Upper lobe of left lung (tissue), 6 donors: ENCODE results near the gene EPHB1. TPM values are rescaled to one million over a fixed set of nuclear protein-coding genes. Genes with fewer than 3 reads are reported as not detected.

Experiments used
- ATAC-seq, 2 donors: fragments of 200-7000 bp; cut with Tn5 transposase; one replicate each; pipeline ENCODE4 v1.9.1; 2022; ENCODE audit warnings: mild to moderate bottlenecking in 2 of 2, moderate library complexity in 2 of 2; ENCODE audit not compliant: low FRiP score in 2 of 2
- DNase-seq, 2 donors: peaks; one replicate each; pipeline ENCODE4 v3.0.0-alpha.2; 2019 to 2020
- H3K27ac ChIP-seq, 4 donors: fragments of 200-600 bp; sonication (generic); one replicate each; pipeline ENCODE4 v1.5.1; 2016 to 2019
- H3K27me3 ChIP-seq, 4 donors: fragments of 200-600 bp; sonication (generic); one replicate each; pipeline ENCODE4 v1.5.1; 2017 to 2019
- H3K36me3 ChIP-seq, 4 donors: fragments of 200-600 bp; sonication (generic); one replicate each; pipeline ENCODE4 v1.5.1; 2016 to 2019
- H3K4me1 ChIP-seq, 4 donors: fragments of 200-600 bp; sonication (generic); one replicate each; pipeline ENCODE4 v1.5.1; 2018 to 2019
- H3K4me3 ChIP-seq, 4 donors: fragments of 200-600 bp; sonication (generic); one replicate each; pipeline ENCODE4 v1.5.1; 2017 to 2019; ENCODE audit warnings: mild to moderate bottlenecking in 2 of 4, moderate library complexity in 1 of 4
- H3K9me3 ChIP-seq, 4 donors: fragments of 200-600 bp; sonication (generic); one replicate each; pipeline ENCODE4 v1.5.1; 2018 to 2019
- CTCF ChIP-seq, 6 experiments: fragments of 450-650 bp in 4 of 6; fragments of 200-600 bp in 2 of 6; sonication (generic) in 2 of 6; IDR thresholded peaks; one replicate each; pipeline ENCODE4 v1.5.1; 2016 to 2019; ENCODE audit warnings: antibody characterized with exemption in 6 of 6
- EP300 ChIP-seq, 4 donors: sonication (generic); formaldehyde crosslinking; IDR thresholded peaks; one replicate each; pipeline ENCODE4 v1.5.1; 2017; ENCODE audit warnings: antibody characterized with exemption in 4 of 4, control low read depth in 2 of 4
- POLR2A ChIP-seq, 4 donors: fragments of 450-650 bp; IDR thresholded peaks; one replicate each; pipeline ENCODE4 v1.5.1; 2016 to 2017; ENCODE audit warnings: antibody characterized with exemption in 4 of 4, mild to moderate bottlenecking in 2 of 4
- POLR2AphosphoS5 ChIP-seq, 2 donors: sonication (generic); formaldehyde crosslinking; IDR thresholded peaks; one replicate each; pipeline ENCODE4 v1.5.1; 2017; ENCODE audit warnings: antibody characterized with exemption in 2 of 2
- WGBS, 2 donors: methylation state at CpG; one replicate each; pipeline ENCODE4 v1.1.5; 2017 to 2018; 5-methylcytosine and 5-hydroxymethylcytosine counted together
- total RNA-seq, 6 donors: library from RNA; depleted of rRNA in 4 of 6; stranded (reverse); fragments of >200 nt in 4 of 6; gene quantifications; one replicate each; pipeline versions ENCODE4 v1.1.0 to v1.2.1, GENCODE V29; 2016 to 2021
- donor health status: DM: no; HTN: no; CAD: no; lungs with moderate emphysema.
- donor health status: DM: no; HTN: yes; CAD: no; lungs with severe emphysema.

The EPHB1 gene
- total RNA-seq, 6 donors from 2014 or later: 1.3 to 14.6 (median 2.4) TPM; not detected in 1

- Histone ChIP-seq H3K4me3 (no peak overlapping the region), H3K4me1 (no peaks in the 10 kb centered on the region), H3K27ac (no peak overlapping the region), H3K9me3 (no peaks in the 10 kb centered on the region), H3K27me3 (no peaks in the 10 kb centered on the region), H3K36me3 (no peaks in the 10 kb centered on the region)
- WGBS, 2 donors: 83 to 87% methylated on average over 8 of the region's 8 CpGs
- DNase-seq (no peak), ATAC-seq (no peak)
- TF ChIP-seq POLR2A (IDR thresholded peaks at IDR 0.05) (no peak), CTCF (IDR thresholded peaks at IDR 0.05) (no peak), POLR2AphosphoS5 (IDR thresholded peaks at IDR 0.05) (no peak)
Measured at GRCh38 chr3:135133905-135134683, 339.0 kb downstream of the EPHB1 start.

- Histone ChIP-seq H3K36me3 (no peaks in the 10 kb centered on the region), H3K9me3 (no peaks in the 10 kb centered on the region), H3K27ac (no peak overlapping the region), H3K4me1 (no peaks in the 10 kb centered on the region), H3K27me3 (no peaks in the 10 kb centered on the region), H3K4me3 (no peak overlapping the region)
- TF ChIP-seq POLR2A (IDR thresholded peaks at IDR 0.05) (no peak), CTCF (IDR thresholded peaks at IDR 0.05) (no peak), EP300 (IDR thresholded peaks at IDR 0.05) (no peak), POLR2AphosphoS5 (IDR thresholded peaks at IDR 0.05) (no peak)
- DNase-seq (no peak), ATAC-seq (no peak)
- WGBS, 2 donors: 55 to 73% methylated on average over 3 of the region's 3 CpGs
Measured at GRCh38 chr3:135134684-135135075, 339.6 kb downstream of the EPHB1 start.

GRCh38 chr3:135135445-135135844 is 340.4 kb downstream of the EPHB1 start:
- H3K4me1 ChIP-seq: no peaks in the 10 kb centered on the region
- no peak overlapping the region for H3K4me3 ChIP-seq
- no peak for DNase-seq
- no peak overlapping the region for H3K27ac ChIP-seq
- H3K9me3 ChIP-seq: no peaks in the 10 kb centered on the region
- 72 to 77% methylated on average over 1 of the region's 1 CpG for WGBS, 2 donors
- TF ChIP-seq POLR2AphosphoS5 (IDR thresholded peaks at IDR 0.05) (no peak), EP300 (IDR thresholded peaks at IDR 0.05) (no peak), CTCF (IDR thresholded peaks at IDR 0.05) (no peak)
- H3K36me3 ChIP-seq: no peaks in the 10 kb centered on the region
- ATAC-seq: no peak
- H3K27me3 ChIP-seq: no peaks in the 10 kb centered on the region

GRCh38 chr3:135136361-135137100 is 341.5 kb downstream of the EPHB1 start:
- Histone ChIP-seq H3K36me3 (no peaks in the 10 kb centered on the region), H3K4me1 (no peaks in the 10 kb centered on the region), H3K27me3 (no peaks in the 10 kb centered on the region), H3K27ac (no peak overlapping the region), H3K4me3 (no peak overlapping the region), H3K9me3 (no peaks in the 10 kb centered on the region)
- ATAC-seq (no peak), DNase-seq (no peak)
- TF ChIP-seq CTCF (IDR thresholded peaks at IDR 0.05) (no peak), POLR2AphosphoS5 (IDR thresholded peaks at IDR 0.05) (no peak), EP300 (IDR thresholded peaks at IDR 0.05) (no peak), POLR2A (IDR thresholded peaks at IDR 0.05) (no peak)
- WGBS, 2 donors: 69 to 70% methylated on average over 3 of the region's 3 CpGs
